DMS114 treated with DMSO at 0.1 percent for 48 hours (cell line): ENCODE measurements around the gene LRRN1.
"Not testable (repeated sequence)": the region's sequence is repeated elsewhere in the genome, so short reads cannot be mapped to it uniquely, and the experiment has no call there.

Source experiments
- DNase-seq: peaks from one replicate; lab custom pipeline; 2025; ENCODE audit not compliant: unreplicated experiment; lab: John Stamatoyannopoulos, UW

LRRN1 gene

DNA sequence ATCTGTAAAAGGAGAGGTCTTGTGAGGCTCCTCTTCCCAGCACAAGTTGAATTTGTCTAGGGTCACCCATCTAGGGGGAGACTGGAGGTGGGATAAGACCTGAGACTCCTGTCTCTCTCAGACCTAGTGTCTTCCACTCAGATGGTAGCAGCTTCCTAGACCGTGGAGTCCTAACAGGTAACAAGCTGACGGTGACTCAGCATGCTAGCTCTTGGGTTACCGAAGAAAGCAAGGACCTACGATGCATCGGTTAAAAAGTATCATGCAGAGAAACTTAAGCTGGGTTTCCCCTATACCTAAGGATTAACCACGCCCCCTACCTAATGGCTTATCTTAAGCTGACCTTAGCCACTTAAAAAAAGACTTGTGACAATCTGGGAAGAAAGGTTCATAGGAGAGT, 7.6 kb downstream of the LRRN1 start:
- no peak for DNase-seq

GRCh38 chr3:3813013-3813412, 13.8 kb downstream of the LRRN1 start:
- DNase-seq: no peak

DNA sequence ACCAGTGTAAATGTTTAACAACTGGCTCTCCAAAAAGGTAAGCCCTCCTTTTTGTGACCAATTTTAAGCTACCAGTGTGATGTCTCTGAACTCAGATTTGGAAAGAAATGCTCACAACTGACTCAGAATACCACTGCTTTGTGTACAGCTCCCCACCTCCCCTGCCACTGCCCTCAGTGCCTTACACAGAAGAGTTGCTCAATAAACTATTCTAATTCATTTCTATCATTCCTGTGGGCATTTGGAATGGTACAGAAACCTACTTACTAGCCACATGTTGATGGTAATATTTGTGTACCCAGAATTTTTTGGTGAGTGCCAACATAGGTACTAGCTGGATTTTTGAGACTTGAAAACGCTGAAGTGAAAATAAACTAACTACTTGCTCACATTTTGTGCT, 16.0 kb downstream of the LRRN1 start:
- no peak for DNase-seq

- DNase-seq: no peak
Observed at GRCh38 chr3:3816034-3816433, 16.8 kb downstream of the LRRN1 start.

DNA sequence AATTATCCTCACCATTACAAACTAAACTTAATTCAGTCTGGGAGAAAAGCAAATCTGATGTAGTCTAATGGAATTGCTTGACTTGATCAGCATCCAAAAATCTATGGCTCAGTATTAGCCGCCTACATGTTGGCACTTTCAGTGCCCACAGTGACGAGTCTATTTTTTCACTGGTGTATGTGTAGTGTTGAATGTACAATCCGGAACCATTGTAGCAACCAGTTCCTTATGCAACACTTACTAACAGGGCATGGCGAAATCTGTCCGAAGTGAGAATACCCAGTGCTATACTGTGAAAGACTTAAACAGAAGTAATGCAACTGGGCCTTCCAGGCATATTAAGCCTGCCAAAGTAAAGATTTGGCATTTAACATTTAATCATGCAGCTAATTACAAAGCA, 18.6 kb downstream of the LRRN1 start:
- no peak for DNase-seq

GRCh38 chr3:3821777-3822176, 22.5 kb downstream of the LRRN1 start:
- DNase-seq: no peak

GRCh38 chr3:3825035-3825434, 25.8 kb downstream of the LRRN1 start:
- DNase-seq: no peak

DNA sequence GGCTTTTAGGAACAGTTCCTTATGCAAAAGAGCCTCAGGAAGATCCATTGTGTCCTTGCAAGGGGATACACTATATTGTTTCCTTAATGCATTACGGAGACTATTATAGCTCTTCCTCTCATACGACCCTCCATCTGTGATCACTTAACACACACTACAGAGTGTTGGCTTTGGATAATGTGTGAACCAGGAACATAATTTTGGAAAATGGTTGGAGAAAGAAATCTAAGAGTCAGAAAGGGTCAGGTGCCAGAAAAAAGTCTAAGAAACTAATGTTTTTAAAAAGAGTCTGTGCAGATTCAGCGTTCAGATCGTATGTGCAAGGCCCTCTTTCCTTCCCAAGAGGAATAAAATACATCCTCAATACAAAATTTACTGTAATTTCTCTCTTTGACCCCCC, 27.3 kb downstream of the LRRN1 start:
- no peak for DNase-seq

DNA sequence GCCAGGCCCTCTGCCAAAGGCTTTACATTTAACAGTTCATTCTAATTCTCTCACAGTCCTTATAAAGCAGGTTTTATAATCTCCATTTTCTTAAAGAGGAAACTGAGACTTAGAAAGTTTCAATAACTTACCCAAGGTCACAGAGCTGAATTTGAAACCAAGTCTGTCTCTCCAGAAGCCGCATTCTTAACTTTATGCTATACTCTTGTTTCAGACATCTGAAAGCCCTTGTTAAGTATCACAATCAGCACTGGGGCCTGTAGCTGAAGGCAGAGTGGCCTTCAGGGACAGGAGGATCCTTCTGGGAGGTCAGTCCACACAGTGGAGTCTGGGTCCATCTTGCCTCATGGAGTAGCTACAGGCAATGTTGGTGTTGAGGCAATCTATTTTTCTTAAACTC, 27.9 kb downstream of the LRRN1 start:
- DNase-seq: no peak

GRCh38 chr3:3828417-3828816, 29.2 kb downstream of the LRRN1 start:
- not testable (repeated sequence) for DNase-seq

- DNase-seq: no peak
Observed at GRCh38 chr3:3836845-3837244, 37.6 kb downstream of the LRRN1 start.

- DNase-seq: no peak
Observed at GRCh38 chr3:3842356-3842755, 43.1 kb downstream of the LRRN1 start.

DNA sequence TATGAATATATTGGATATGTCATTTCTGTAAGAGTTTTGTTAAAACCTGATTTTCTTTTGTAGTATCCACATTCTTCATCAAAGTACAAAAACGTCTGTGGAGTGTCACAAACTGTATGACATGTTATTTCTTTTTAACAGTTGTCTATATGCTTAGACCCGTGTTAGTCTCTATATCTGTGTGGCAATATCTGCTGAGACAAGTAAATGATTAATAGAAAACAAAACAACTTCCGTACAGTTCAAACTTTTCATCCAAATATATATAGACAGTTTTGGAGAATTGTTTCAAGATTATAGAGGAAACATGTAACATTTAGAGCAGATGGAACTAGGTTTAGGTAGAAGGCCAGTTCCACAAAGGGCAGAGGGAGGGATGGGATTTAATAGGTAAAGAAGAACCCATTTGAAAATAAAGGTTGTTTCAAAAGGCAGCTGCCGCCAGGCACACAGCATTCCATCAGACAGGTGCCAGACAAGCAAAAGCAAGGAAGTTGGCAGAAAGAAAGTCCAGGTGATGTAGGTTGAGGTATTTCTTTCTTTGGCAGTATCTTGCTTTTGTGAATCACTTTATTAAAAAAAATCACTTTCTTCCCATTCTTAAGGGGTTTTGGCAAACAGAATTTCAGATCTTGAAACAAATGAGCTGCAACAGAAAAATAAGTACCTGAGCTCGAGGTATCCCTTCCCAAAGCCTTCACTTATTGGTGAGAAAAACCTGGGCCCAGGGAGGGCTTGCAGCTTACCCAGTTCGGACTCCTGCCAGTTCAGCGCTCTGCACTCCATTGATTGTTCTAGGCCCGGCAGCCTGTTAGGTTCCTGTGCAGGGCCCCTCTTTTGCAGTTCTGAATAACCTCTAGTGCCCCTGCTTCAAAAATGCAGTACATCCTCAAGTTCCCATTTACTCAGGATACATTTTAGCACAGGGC, 49.0 kb downstream of the LRRN1 start:
- no peak for DNase-seq

GRCh38 chr3:3848923-3849275, 49.7 kb downstream of the LRRN1 start:
- DNase-seq: no peak

- DNase-seq: no peak
Observed at GRCh38 chr3:3851621-3852323, 52.5 kb downstream of the LRRN1 start.

DNA sequence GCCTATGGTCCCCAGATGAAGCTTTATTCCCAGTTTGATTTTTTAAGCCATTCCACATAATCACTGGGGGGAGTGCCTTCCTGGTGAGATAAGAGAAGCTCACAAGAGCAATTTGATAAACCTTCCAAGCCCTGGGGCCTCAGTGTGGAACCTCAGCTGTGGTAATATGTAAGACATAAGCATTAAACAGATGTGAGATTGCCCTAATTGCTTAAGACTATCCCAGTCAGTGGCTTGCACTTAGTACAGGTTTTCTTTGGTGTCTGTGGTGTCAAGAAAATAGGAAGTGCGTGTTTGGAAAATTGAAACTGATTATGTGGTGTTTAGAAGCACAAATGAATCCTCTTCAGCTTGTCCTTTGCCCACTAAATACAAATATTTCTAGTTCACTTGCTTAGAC, 54.3 kb downstream of the LRRN1 start:
- no peak for DNase-seq

DNA sequence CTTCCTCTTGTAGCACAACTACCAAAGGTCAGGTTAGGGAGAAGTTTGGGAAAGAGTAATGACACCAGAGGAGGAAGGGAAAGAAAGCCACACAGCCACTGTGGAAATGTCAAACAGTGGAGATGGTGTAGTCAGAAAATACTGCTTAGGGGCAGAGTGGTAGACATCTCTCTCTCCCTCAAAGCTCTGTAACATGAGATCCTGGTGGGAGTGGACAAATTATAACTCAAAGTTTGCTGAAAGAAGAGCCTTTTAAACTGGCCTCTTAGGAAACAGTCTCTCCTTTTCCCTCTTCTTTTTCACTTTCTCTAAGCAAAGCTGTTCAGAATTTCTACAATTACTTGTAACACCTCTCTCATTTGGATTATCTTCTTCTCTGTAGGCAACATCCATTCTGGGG, 55.8 kb downstream of the LRRN1 start:
- DNase-seq: no peak

GRCh38 chr3:3860235-3860634, 61.0 kb downstream of the LRRN1 start:
- no peak for DNase-seq

GRCh38 chr3:3862534-3862933, 63.3 kb downstream of the LRRN1 start:
- DNase-seq: no peak

- DNase-seq: no peak
Observed at GRCh38 chr3:3875491-3875890, 76.3 kb downstream of the LRRN1 start.

GRCh38 chr3:3881050-3881449, 81.8 kb downstream of the LRRN1 start:
- DNase-seq: no peak

DNA sequence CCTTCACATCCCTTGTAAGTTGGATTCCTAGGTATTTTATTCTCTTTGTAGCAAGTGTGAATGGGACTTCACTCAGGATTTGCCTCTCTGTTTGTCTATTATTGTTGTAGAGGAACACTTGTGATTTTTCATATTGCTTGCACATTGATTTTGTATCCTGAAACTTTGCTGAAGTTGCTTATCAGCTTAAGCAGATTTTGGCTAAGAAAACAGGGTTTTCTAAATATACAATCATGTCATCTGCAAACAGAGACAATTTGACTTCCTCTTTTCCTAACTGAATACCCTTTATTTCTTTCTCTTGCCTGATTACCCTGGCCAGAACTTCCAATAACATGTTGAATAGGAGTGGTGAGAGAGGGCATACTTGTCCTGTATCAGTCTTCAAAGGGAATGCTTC, 88.1 kb downstream of the LRRN1 start:
- DNase-seq: not testable (repeated sequence)
